ENCODE results near the gene ZNF175.

ZNF175 gene

GRCh38 chr19:51590441-51590840 is 19.4 kb downstream of the ZNF175 start:
- Mint-ChIP-seq H3K27ac (no peak overlapping the region), H3K4me3 (no peak overlapping the region), H3K4me1 (peaks cover 16% of the 10 kb centered on the region), H3K36me3 (peaks cover 30% of the 10 kb centered on the region), H3K9me3 (peaks cover 39% of the 10 kb centered on the region), H3K27me3 (no peaks in the 10 kb centered on the region)
- no peak for DNase-seq
- CTCF ChIA-PET = no interaction called here

- Mint-ChIP-seq H3K4me3 (peak overlapping the region; percentile 4), H3K36me3 (peaks cover 11% of the 10 kb centered on the region)
- CTCF ChIA-PET = no interaction called here
These were observed 21.4 kb downstream of the ZNF175 start for GRCh38 chr19:51592521-51592920.

GRCh38 chr19:51593138-51593890 is 22.2 kb downstream of the ZNF175 start:
- peaks cover 15% of the 10 kb centered on the region for H3K9me3 Mint-ChIP-seq
- H3K27ac Mint-ChIP-seq = no peak overlapping the region
- CTCF ChIA-PET = no interaction called here
- no peak for DNase-seq
- H3K4me1 Mint-ChIP-seq = peaks cover 16% of the 10 kb centered on the region
- H3K27me3 Mint-ChIP-seq = peaks cover 4% of the 10 kb centered on the region
- H3K4me3 Mint-ChIP-seq = peak overlapping the region; percentile 83
- peaks cover 8% of the 10 kb centered on the region for H3K36me3 Mint-ChIP-seq

More at GRCh38 chr19:51592521-51592920, 21.4 kb downstream of the ZNF175 start:
- Mint-ChIP-seq H3K27ac (no peak overlapping the region), H3K27me3 (peaks cover 4% of the 10 kb centered on the region), H3K9me3 (peaks cover 23% of the 10 kb centered on the region), H3K4me1 (peaks cover 16% of the 10 kb centered on the region)
- no peak for DNase-seq

- Mint-ChIP-seq H3K4me3 (peak overlapping the region; percentile 83), H3K4me1 (peaks cover 16% of the 10 kb centered on the region), H3K36me3 (peaks cover 8% of the 10 kb centered on the region), H3K9me3 (peaks cover 10% of the 10 kb centered on the region), H3K27me3 (peaks cover 5% of the 10 kb centered on the region), H3K27ac (peak overlapping the region; percentile 69)
- CTCF ChIA-PET = no interaction called here
- peak; percentile 98 for DNase-seq
These were observed 23.1 kb downstream of the ZNF175 start for GRCh38 chr19:51593969-51594773.

- peak overlapping the region; percentile 83 for H3K4me3 Mint-ChIP-seq
- H3K36me3 Mint-ChIP-seq = peaks cover 3% of the 10 kb centered on the region
- DNase-seq = no peak
- H3K27ac Mint-ChIP-seq = peak overlapping the region; percentile 69
- H3K4me1 Mint-ChIP-seq = peaks cover 16% of the 10 kb centered on the region
- peaks cover 8% of the 10 kb centered on the region for H3K27me3 Mint-ChIP-seq
- H3K9me3 Mint-ChIP-seq = peaks cover 7% of the 10 kb centered on the region
- CTCF ChIA-PET = no interaction called here
These were observed 23.7 kb downstream of the ZNF175 start for GRCh38 chr19:51594774-51595109.

GRCh38 chr19:51595190-51596175 is 24.4 kb downstream of the ZNF175 start:
- peak overlapping the region; percentile 69 for H3K27ac Mint-ChIP-seq
- CTCF ChIA-PET = interaction anchor here (0.6 to 1.3 kb wide), 2 partner anchors 13 to 174 kb away, joined by 3 read pairs; no protein-coding TSS in a partner anchor

GRCh38 chr19:51598159-51598915 is 27.3 kb downstream of the ZNF175 start:
- no peak for DNase-seq
- no peak overlapping the region for H3K4me3 Mint-ChIP-seq
- H3K4me1 Mint-ChIP-seq = peaks cover 14% of the 10 kb centered on the region
- CTCF ChIA-PET = no interaction called here
- H3K36me3 Mint-ChIP-seq = peaks cover 3% of the 10 kb centered on the region
- peaks cover 37% of the 10 kb centered on the region for H3K27me3 Mint-ChIP-seq
- peaks cover 9% of the 10 kb centered on the region for H3K9me3 Mint-ChIP-seq
- H3K27ac Mint-ChIP-seq = no peak overlapping the region

More at GRCh38 chr19:51595190-51596175, 24.4 kb downstream of the ZNF175 start:
- Mint-ChIP-seq H3K9me3 (peaks cover 9% of the 10 kb centered on the region), H3K36me3 (peaks cover 3% of the 10 kb centered on the region), H3K4me1 (peaks cover 16% of the 10 kb centered on the region), H3K4me3 (peak overlapping the region; percentile 83), H3K27me3 (peaks cover 15% of the 10 kb centered on the region)
- DNase-seq = no peak

GRCh38 chr19:51599084-51599483 is 28.0 kb downstream of the ZNF175 start:
- Mint-ChIP-seq H3K27me3 (peaks cover 37% of the 10 kb centered on the region), H3K27ac (no peak overlapping the region), H3K4me3 (no peak overlapping the region), H3K36me3 (peaks cover 3% of the 10 kb centered on the region), H3K4me1 (peaks cover 8% of the 10 kb centered on the region), H3K9me3 (peaks cover 9% of the 10 kb centered on the region)
- CTCF ChIA-PET = no interaction called here
- DNase-seq = no peak

GRCh38 chr19:51600940-51601580 is 30.0 kb downstream of the ZNF175 start:
- CTCF ChIA-PET = no interaction called here
- Mint-ChIP-seq H3K27ac (no peak overlapping the region), H3K4me3 (no peak overlapping the region), H3K27me3 (peaks cover 35% of the 10 kb centered on the region), H3K9me3 (peaks cover 9% of the 10 kb centered on the region), H3K36me3 (no peaks in the 10 kb centered on the region), H3K4me1 (no peaks in the 10 kb centered on the region)
- peak; percentile 27 for DNase-seq

GRCh38 chr19:51602189-51602854 is 31.2 kb downstream of the ZNF175 start:
- H3K27me3 Mint-ChIP-seq = peaks cover 37% of the 10 kb centered on the region

GRCh38 chr19:51607077-51607476 is 36.0 kb downstream of the ZNF175 start:
- Mint-ChIP-seq H3K27ac (no peak overlapping the region), H3K4me3 (no peak overlapping the region), H3K36me3 (no peaks in the 10 kb centered on the region), H3K27me3 (peaks cover 17% of the 10 kb centered on the region), H3K4me1 (peaks cover 8% of the 10 kb centered on the region), H3K9me3 (peaks cover 4% of the 10 kb centered on the region)
- no peak for DNase-seq
- CTCF ChIA-PET = interaction anchor here (1.1 to 2.6 kb wide), 2 partner anchors 50 to 92 kb away, joined by 3 to 13 read pairs; no protein-coding TSS in a partner anchor

More at GRCh38 chr19:51602189-51602854, 31.2 kb downstream of the ZNF175 start:
- Mint-ChIP-seq H3K36me3 (no peaks in the 10 kb centered on the region), H3K4me1 (peaks cover 5% of the 10 kb centered on the region), H3K9me3 (peaks cover 6% of the 10 kb centered on the region), H3K27ac (no peak overlapping the region), H3K4me3 (no peak overlapping the region)
- CTCF ChIA-PET = no interaction called here
- no peak for DNase-seq

GRCh38 chr19:51607920-51608562 is 37.0 kb downstream of the ZNF175 start:
- Mint-ChIP-seq H3K27me3 (peaks cover 8% of the 10 kb centered on the region), H3K36me3 (no peaks in the 10 kb centered on the region), H3K27ac (no peak overlapping the region), H3K4me3 (no peak overlapping the region), H3K9me3 (peaks cover 10% of the 10 kb centered on the region), H3K4me1 (peaks cover 8% of the 10 kb centered on the region)
- CTCF ChIA-PET = interaction anchor here (0.7 to 2.6 kb wide), 4 partner anchors 12 to 53 kb away, joined by 3 to 13 read pairs (median 4); no protein-coding TSS in a partner anchor
- DNase-seq = peak; percentile 85
